Measurements from ENCODE around the gene DRAM1.

- TF ChIP-seq CTCF (IDR thresholded peaks at IDR 0.05), result no peak
- TF ChIP-seq POLR2A (IDR thresholded peaks at IDR 0.05), result no peak
Measured at GRCh38 chr12:101959607-101960006, 82.2 kb downstream of the DRAM1 start.

All from lower leg skin (tissue), 3 donors.